Activated CD4-positive, CD25-positive, alpha-beta regulatory T cell treated with anti-CD3 and anti-CD28 coated beads, Interleukin-2, amount 50 U/mL, for 72 hours (primary cell): Measurements from ENCODE around the gene SMIM5.

Experiments used
- DNase-seq: peaks from one replicate; pipeline ENCODE4 v3.0.0; 2021

Gene SMIM5

DNA sequence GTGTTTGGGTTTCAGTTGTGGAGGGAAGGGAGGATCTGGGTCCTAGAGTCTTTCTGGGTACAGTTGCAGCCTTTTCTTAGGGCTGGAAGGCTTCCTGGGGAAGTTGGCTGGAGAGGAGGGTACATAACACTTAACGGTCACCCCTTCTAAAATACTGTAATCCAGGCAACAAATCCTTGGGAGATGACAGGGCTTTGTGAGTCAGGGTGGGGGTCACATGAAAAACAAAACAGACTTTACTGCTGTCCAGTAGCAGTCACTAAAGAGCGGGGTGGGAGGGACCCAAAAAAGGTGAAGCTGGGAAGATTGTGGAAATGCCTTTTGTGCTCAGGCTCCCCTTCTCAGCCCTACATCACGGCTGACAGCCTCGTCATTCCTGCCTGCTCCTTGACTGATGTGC lies 40.3 kb downstream of the SMIM5 start:
- DNase-seq = no peak

- DNase-seq = no peak
Measured at GRCh38 chr17:75676461-75676860, 43.2 kb downstream of the SMIM5 start.

GRCh38 chr17:75679706-75680211 lies 46.5 kb downstream of the SMIM5 start:
- DNase-seq = no peak

GRCh38 chr17:75680431-75680830 lies 47.2 kb downstream of the SMIM5 start:
- DNase-seq = no peak

- no peak for DNase-seq
Measured at GRCh38 chr17:75681289-75681688, 48.1 kb downstream of the SMIM5 start.

DNA sequence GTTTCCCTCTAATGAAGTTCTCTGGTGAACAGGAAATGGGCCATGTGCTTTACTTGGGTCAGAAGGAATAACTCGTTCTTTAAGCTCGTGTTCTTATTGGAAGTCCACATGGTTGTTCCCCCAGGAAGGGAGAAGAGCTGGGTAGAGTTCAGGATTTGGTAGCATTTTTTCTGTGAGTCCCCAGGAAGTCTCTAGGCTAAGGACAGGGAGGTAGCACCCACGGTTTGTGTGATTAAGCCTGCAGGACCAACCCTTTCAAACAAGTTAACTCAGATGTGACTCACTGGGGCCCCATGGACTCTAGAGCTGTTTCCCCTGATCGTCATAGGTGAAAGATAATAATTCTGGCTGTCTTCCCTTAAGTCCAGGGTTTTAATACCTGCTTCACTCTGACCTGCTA lies 50.3 kb downstream of the SMIM5 start:
- no peak for DNase-seq

- DNase-seq = no peak
Measured at GRCh38 chr17:75684249-75684648, 51.0 kb downstream of the SMIM5 start.

DNA sequence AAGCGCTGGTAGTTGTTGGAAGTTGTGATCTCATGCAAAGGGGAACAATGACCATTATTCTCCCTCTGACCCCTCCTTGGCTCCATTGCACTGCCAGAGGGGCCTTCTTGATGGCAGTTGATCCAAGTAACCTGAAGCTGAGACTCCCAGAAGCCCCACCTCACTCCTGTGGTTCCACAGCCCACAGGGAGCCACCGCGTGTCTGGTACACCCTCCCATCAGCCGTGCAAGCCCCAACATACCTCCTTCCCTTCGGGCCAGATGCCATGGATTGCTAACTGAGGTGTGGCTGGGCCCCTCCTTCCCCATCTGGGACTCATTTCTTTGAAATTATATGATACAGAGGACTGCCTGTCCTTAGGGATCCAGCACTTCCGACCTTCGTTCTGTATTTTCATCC lies 51.7 kb downstream of the SMIM5 start:
- DNase-seq = no peak

DNA sequence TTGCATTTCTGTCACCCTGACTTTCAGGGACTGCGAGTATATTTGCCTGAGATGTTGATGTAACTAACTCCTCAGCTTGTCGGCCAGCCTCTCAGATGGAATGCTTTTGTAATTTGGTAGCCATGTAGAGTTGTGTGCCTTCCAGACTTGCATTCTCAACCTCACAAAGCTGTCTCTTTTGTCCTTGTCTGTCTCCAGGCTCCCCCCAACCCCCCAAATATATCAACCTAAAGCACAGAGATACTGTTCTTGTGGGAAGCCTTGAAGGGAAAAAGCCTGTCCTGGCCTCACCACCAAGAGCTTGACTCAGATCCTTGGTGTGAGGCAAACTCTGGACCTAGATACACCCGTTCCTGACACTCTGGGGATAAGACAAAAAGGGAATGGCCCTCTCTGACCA lies 52.3 kb downstream of the SMIM5 start:
- DNase-seq = no peak

DNA sequence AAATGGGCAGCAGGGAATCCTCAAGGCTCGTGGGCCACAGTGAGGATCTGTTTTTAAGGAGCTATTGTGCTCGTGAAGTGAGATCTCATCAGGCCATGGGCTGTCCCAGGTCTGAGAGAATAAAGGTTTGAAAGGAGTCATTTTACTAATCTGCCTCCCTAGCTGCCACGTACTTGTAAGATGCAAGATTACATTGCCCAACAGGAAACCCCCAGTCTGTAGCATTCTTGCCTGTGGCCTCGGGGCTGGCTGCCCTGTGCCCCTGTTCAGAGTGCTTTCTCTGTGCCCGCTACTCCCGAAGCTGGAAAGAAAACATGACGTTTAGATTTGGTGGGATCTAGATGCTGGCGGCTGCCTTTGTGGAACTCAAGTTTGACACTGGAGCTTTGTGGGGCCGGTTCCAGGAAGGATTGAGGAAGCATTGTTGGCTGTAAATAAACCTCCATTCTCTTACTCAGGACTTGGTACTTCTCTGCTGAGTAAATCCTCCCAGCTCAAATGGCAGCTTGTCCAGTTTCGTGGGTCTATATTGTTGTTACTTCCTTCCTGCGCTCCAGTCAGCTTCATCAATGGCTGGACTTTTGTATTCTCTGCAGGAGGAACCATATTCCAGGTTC lies 55.1 kb downstream of the SMIM5 start:
- DNase-seq = no peak

GRCh38 chr17:75689441-75689873 lies 56.2 kb downstream of the SMIM5 start:
- no peak for DNase-seq
